Transverse colon (tissue), 4 donors: ENCODE results near the gene NUP50.

Experiments
- CTCF ChIP-seq, 5 experiments: fragments of 200-600 bp in 3 of 5; fragments of 450-650 bp in 2 of 5; sonication (generic) in 3 of 5; IDR thresholded peaks; 1 replicate in 2 of 5; 2 replicates in 3 of 5; pipeline ENCODE4 v1.5.1; 2016 to 2017; ENCODE audit warnings: antibody characterized with exemption in 5 of 5, inconsistent platforms in 3 of 5, mild to moderate bottlenecking in 2 of 5, moderate library complexity in 1 of 5
- POLR2A ChIP-seq: fragments of 450-650 bp; IDR thresholded peaks from one replicate; pipeline ENCODE4 v1.6.1; 2016; ENCODE audit warnings: antibody characterized with exemption, mild to moderate bottlenecking, moderate library complexity
- POLR2AphosphoS5 ChIP-seq, 3 donors: sonication (generic); formaldehyde crosslinking; IDR thresholded peaks; one replicate each; pipeline ENCODE4 v1.6.1; 2016; ENCODE audit warnings: antibody characterized with exemption in 3 of 3

GRCh38 chr22:45218976-45219375, 55.3 kb downstream of the NUP50 start:
- TF ChIP-seq POLR2AphosphoS5 (IDR thresholded peaks at IDR 0.05) (no peak), POLR2A (no peak), CTCF (IDR thresholded peaks at IDR 0.05) (no peak)
